GM10266 (cell line): ENCODE data around the gene RPS6KA5.

ENCODE experiments used
- DNase-seq: peaks from one replicate; pipeline ENCODE4 v3.0.0; 2012; ENCODE audit errors: extremely low spot score
- CTCF ChIP-seq: IDR thresholded peaks from 2 replicates; pipeline ENCODE4 v1.5.1; 2012; ENCODE audit warnings: mild to moderate bottlenecking, low read depth; ENCODE audit not compliant: control insufficient read depth, insufficient read depth; ENCODE audit errors: missing control alignments

Gene RPS6KA5

GRCh38 chr14:90995785-90996184 is 64.7 kb downstream of the RPS6KA5 start:
- no peak for TF ChIP-seq CTCF
- DNase-seq, result no peak

- TF ChIP-seq CTCF, result no peak
- no peak for DNase-seq
These were observed 66.6 kb downstream of the RPS6KA5 start for GRCh38 chr14:90993792-90994191.

- no peak for TF ChIP-seq CTCF
- DNase-seq, result no peak
These were observed 68.6 kb downstream of the RPS6KA5 start for GRCh38 chr14:90991690-90992443.

- TF ChIP-seq CTCF, result no peak
- no peak for DNase-seq
These were observed 70.3 kb downstream of the RPS6KA5 start for GRCh38 chr14:90990141-90990540.

GRCh38 chr14:90987140-90987539 is 73.3 kb downstream of the RPS6KA5 start:
- TF ChIP-seq CTCF, result no peak

GRCh38 chr14:90986510-90986909 is 73.9 kb downstream of the RPS6KA5 start:
- TF ChIP-seq CTCF, result no peak
- no peak for DNase-seq

More at GRCh38 chr14:90987140-90987539, 73.3 kb downstream of the RPS6KA5 start:
- no peak for DNase-seq

GRCh38 chr14:90985601-90986242 is 74.7 kb downstream of the RPS6KA5 start:
- peak; percentile 37 for DNase-seq
- no peak for TF ChIP-seq CTCF
